ACC112 (cell line): ENCODE data around the gene USP34.
A peak's percentile ranks its signal among the peaks of the same experiment; 100 is the strongest.

Experiments
- H2AFZ ChIP-seq: fragments of 200-600 bp; sonication (generic); one replicate; pipeline ENCODE4 v1.6.0; 2017; ENCODE audit warnings: antibody characterized with exemption, low read length; ENCODE audit not compliant: unreplicated experiment
- H3K27ac ChIP-seq: fragments of 200-600 bp; sonication (generic); 2 replicates; pipeline ENCODE4 v1.5.1; 2014; ENCODE audit warnings: low read depth, mild to moderate bottlenecking, antibody characterized with exemption, low read length, moderate library complexity
- H3K27me3 ChIP-seq: fragments of 200-600 bp; sonication (generic); 2 replicates; pipeline ENCODE4 v1.6.1; 2014; ENCODE audit warnings: mild to moderate bottlenecking, antibody characterized with exemption, low read length, moderate library complexity, mixed read lengths; ENCODE audit not compliant: insufficient read depth
- H3K36me3 ChIP-seq: fragments of 200-600 bp; sonication (generic); 2 replicates; pipeline ENCODE4 v1.6.1; 2016; ENCODE audit warnings: mild to moderate bottlenecking, antibody characterized with exemption, low read length, moderate library complexity, mixed read lengths; ENCODE audit not compliant: insufficient read depth
- H3K4me1 ChIP-seq: fragments of 200-600 bp; sonication (generic); one replicate; pipeline ENCODE4 v1.6.1; 2016; ENCODE audit warnings: low read length, mixed read lengths; ENCODE audit not compliant: insufficient read depth, unreplicated experiment, control insufficient read depth
- H3K4me3 ChIP-seq: fragments of 200-600 bp; sonication (generic); 2 replicates; pipeline ENCODE4 v1.5.1; 2014; ENCODE audit warnings: mild to moderate bottlenecking, low read depth, low read length
- H3K79me2 ChIP-seq: fragments of 200-600 bp; sonication (generic); one replicate; pipeline ENCODE4 v1.6.0; 2016; ENCODE audit warnings: low read length; ENCODE audit not compliant: control insufficient read depth, unreplicated experiment, insufficient read depth

USP34 gene

DNA sequence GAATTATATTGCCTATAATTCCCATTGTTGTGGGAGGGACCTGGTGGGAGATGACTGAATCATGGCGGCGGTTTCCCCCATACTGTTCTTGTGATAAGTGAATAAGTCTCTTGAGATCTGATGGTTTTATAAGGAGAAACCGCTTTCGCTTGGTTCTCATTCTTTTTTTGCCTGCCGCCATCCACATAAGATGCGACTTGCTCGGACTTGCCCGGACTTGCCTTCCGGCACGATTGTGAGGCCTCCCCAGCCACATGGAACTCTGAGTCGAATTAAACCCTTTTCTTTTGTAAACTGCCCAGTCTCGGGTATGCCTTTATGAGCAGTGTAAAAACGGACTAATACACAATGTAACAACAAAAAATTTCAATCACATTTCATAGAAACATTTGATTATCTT, 193.1 kb downstream of the USP34 start:
- Histone ChIP-seq H3K27me3 (no peaks in the 10 kb centered on the region), H3K36me3 (peaks cover 8% of the 10 kb centered on the region; the same call in 1 of the 2 replicates), H2AFZ (no peak overlapping the region), H3K79me2 (no peaks in the 10 kb centered on the region), H3K27ac (no peak overlapping the region), H3K4me3 (no peak overlapping the region), H3K4me1 (peaks cover 13% of the 10 kb centered on the region)

- Histone ChIP-seq H3K4me3 (no peak overlapping the region), H3K36me3 (peaks cover 8% of the 10 kb centered on the region; the same call in 1 of the 2 replicates), H3K79me2 (no peaks in the 10 kb centered on the region), H3K4me1 (peaks cover 18% of the 10 kb centered on the region), H3K27ac (no peak overlapping the region), H3K27me3 (no peaks in the 10 kb centered on the region), H2AFZ (no peak overlapping the region)
These were observed 195.2 kb downstream of the USP34 start for GRCh38 chr2:61275575-61276184.

GRCh38 chr2:61272421-61273070, 198.3 kb downstream of the USP34 start:
- Histone ChIP-seq H3K27me3 (no peaks in the 10 kb centered on the region), H3K27ac (peak overlapping the region; percentile 77), H3K4me1 (peaks cover 18% of the 10 kb centered on the region), H2AFZ (peak overlapping the region; percentile 73), H3K4me3 (peak overlapping the region; percentile 41; the same call in 1 of the 2 replicates), H3K36me3 (0 out of 2 replicates have a peak, but pooled peaks cover 3% of the 10 kb centered on the region), H3K79me2 (no peaks in the 10 kb centered on the region)

DNA sequence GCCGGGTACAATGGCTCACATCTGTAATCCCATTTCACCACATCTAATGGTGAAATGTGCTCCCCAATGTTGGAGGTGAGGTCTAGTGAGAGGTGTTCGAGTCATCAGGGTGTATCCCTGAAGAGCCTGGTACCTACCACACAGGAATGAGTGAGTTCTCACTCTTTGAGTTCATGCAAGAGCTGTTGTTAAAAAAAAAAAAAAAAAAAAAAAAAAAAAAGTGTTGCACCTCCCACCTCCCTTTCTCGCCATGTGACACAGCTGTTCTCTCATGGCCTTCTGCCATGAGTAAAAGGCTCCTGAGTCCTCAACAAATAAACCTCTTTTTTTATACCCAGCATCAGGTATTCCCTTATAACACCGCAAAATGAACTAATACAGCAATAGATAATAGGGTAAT, 202.6 kb downstream of the USP34 start:
- Histone ChIP-seq H3K4me1 (peaks cover 10% of the 10 kb centered on the region), H3K27me3 (no peaks in the 10 kb centered on the region), H2AFZ (no peak overlapping the region), H3K36me3 (peaks cover 8% of the 10 kb centered on the region; the same call in 1 of the 2 replicates), H3K27ac (no peak overlapping the region), H3K4me3 (no peak overlapping the region), H3K79me2 (no peaks in the 10 kb centered on the region)

DNA sequence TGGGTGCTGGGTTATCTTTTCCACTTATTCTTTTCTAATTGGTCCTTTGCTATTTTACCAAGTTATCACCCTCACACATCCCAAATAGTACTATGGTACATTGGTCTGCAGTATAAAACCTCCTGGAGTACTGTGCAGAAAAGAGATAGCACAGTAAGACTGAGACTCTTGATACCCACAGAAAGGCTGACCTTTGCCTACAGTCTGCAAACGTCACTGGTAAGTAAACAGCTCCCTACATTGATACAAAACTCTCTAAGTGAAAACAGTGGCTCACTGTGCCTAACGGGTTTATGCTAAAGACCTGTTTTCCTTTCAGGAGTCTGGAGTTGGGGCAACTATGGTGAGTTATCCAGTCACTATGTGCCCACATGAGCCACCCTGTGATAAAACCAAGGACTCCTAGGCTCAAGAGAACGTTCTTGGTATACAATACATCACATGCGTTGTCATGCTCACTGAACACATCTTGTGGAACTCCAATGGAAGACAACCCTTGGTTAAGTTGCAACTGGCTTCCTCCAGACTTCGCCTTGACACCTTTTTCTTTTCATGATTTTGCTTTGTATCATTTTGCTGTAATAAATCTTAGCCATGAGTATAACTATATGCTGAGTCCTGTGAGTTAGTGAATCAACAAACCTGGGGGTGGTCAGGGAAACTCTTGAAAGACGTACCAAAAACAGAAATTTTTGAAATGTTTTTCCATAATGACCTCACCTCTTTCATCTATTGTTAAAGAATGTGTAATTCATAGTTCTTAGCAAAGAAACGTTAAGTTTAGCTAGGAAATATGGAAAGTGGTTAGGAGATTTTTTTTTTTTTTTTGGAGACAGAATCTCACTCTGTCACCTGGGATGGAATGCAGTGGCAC, 204.0 kb downstream of the USP34 start:
- Histone ChIP-seq H3K27ac (no peak overlapping the region), H2AFZ (no peak overlapping the region), H3K4me3 (no peak overlapping the region), H3K79me2 (no peaks in the 10 kb centered on the region), H3K27me3 (no peaks in the 10 kb centered on the region), H3K4me1 (no peaks in the 10 kb centered on the region), H3K36me3 (peaks cover 13% of the 10 kb centered on the region)

GRCh38 chr2:61263830-61264229, 207.1 kb downstream of the USP34 start:
- Histone ChIP-seq H3K4me1 (no peaks in the 10 kb centered on the region), H3K79me2 (no peaks in the 10 kb centered on the region), H3K36me3 (peaks cover 16% of the 10 kb centered on the region), H3K4me3 (no peak overlapping the region), H3K27ac (no peak overlapping the region), H3K27me3 (no peaks in the 10 kb centered on the region), H2AFZ (no peak overlapping the region)

DNA sequence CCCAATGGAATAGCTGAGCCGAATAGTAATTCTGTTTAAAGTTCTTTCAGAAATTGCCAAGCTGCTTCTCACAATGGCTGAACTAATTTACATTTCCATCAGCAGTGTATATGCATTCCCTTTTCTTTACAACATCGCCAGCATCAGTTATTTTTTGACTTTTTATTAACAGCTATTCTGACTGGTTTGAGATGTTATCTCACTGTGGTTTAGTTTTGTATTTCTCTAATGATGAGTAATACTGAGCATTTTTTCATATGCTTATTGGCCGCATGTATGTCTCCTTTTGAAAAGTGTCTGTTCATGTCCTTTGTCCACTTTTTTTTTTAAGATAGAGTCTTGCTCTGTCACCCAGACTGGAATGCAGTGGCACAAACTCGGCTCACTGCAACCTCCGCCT, 208.2 kb downstream of the USP34 start:
- peaks cover 16% of the 10 kb centered on the region for H3K36me3 ChIP-seq

GRCh38 chr2:61257446-61257845, 213.4 kb downstream of the USP34 start:
- Histone ChIP-seq H3K4me3 (no peak overlapping the region), H3K79me2 (no peaks in the 10 kb centered on the region), H3K36me3 (peaks cover 27% of the 10 kb centered on the region), H3K27ac (no peak overlapping the region), H3K27me3 (no peaks in the 10 kb centered on the region), H2AFZ (no peak overlapping the region), H3K4me1 (peaks cover 45% of the 10 kb centered on the region)

More for the DNA sequence above, 208.2 kb downstream of the USP34 start:
- H3K4me1 ChIP-seq = peaks cover 4% of the 10 kb centered on the region
- H3K27ac ChIP-seq = no peak overlapping the region
- H3K4me3 ChIP-seq = no peak overlapping the region
- no peaks in the 10 kb centered on the region for H3K79me2 ChIP-seq
- no peaks in the 10 kb centered on the region for H3K27me3 ChIP-seq
- H2AFZ ChIP-seq = no peak overlapping the region

DNA sequence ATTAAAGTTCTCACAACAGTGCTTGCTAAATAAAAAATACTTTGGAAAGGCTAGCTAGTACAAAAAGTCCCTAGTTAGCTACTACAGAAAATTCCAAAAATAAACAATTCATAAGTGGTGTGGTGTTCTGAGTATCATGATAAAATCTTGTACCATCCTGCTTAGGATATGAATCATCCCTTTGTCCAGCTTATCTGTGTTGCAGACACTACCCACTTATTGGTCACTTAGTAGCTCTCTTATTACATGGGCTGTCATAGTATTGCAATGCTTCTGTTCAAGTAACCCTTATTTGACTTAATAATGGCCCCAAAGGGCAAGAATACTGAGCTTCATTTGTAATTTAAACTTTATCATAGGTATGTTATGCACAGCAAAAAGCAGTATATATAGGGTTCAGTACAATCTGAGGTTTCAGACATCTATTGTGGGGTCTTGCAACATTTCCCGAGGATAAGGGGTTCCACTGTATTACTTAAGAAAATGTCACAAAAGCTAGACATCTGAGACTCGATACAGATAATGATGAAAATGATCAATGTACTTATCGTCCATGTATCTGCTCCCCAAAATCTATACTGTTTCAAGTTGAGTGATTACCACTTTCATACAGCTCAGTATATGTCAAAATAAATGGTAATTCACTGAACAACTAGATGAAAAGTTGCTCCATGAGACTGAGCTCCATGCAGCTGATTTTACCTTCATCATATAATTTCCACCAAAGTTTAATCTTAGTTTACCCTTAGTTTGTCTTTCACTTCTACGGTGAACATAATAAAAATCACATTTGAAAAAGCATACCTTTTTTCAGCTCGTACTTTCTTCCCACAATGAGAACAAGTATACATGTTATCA, 215.1 kb downstream of the USP34 start:
- Histone ChIP-seq H2AFZ (no peak overlapping the region), H3K79me2 (no peaks in the 10 kb centered on the region), H3K27ac (peak overlapping the region; percentile 88), H3K4me3 (peak overlapping the region; percentile 52), H3K27me3 (no peaks in the 10 kb centered on the region), H3K4me1 (peaks cover 49% of the 10 kb centered on the region), H3K36me3 (peaks cover 34% of the 10 kb centered on the region)

DNA sequence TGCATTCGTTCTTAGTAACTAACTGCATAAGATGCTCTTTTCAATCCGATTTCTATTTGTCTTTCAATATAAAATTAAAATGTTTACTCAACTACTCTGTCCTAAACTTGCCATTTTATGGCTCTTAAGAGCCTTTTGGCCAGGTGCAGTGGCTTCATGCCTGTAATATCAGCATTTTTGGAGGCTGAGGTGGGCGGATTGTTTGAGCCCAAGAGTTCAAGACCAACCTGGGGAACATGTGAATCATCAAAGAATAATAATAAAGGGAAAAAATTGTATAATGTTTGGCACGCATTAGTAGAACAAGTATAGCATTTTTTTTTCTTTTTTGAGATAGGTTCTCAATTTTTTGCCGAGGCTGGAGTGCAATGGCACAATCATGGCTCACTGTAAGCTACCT, 216.4 kb downstream of the USP34 start:
- Histone ChIP-seq H3K36me3 (peaks cover 34% of the 10 kb centered on the region), H3K27ac (peak overlapping the region; percentile 88), H3K4me3 (peak overlapping the region; percentile 52; the same call in 1 of the 2 replicates), H2AFZ (no peak overlapping the region), H3K79me2 (no peaks in the 10 kb centered on the region), H3K27me3 (no peaks in the 10 kb centered on the region), H3K4me1 (peaks cover 49% of the 10 kb centered on the region)
